ENCODE data around the gene TTC22.

TTC22 gene

DNA sequence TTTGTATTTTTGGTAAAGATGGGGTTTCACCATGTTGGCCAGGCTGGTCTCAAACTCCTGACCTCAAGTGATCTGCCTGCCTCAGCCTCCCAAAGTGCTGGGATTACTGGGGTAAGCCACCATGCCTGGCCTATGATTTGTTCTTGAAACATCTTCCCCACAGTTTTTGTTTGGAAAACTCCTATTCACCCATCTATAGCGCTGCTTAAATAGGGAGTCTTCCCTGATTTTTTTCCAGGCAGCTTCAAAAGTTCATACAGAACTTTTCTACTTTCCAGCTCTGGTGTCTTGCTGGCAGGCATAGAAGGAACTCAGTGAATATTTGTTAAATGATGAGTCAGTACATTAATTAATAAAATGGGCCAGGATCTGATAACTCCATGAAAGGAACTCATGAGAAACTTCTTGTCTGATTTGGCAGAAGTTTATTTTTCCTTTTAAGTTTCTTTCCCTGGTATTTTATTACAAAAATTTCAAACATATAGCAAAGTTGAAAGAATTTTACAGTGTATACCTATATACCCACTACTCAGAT lies 33.0 kb upstream of the TTC22 start:
- no peak for DNase-seq

DNA sequence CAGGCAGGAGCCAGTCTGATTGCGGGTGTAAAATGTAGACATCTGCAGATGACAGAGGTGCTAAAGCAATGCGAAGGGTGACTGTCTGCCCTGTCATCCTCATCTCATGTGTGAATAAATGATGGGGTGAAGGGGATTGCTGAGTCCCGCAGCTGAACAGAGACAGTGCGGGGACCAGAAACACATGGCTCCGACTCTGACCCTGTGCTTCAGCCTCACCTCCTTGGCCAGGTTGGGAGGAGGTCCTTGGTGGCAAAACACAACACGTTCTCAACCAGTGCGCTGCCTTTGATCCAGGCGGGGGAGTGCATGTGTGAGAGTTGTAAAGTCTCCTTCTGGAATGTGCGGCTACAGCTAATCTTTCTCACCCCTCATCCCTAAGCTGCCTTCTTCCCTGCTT lies 32.0 kb upstream of the TTC22 start:
- no peak for DNase-seq

DNA sequence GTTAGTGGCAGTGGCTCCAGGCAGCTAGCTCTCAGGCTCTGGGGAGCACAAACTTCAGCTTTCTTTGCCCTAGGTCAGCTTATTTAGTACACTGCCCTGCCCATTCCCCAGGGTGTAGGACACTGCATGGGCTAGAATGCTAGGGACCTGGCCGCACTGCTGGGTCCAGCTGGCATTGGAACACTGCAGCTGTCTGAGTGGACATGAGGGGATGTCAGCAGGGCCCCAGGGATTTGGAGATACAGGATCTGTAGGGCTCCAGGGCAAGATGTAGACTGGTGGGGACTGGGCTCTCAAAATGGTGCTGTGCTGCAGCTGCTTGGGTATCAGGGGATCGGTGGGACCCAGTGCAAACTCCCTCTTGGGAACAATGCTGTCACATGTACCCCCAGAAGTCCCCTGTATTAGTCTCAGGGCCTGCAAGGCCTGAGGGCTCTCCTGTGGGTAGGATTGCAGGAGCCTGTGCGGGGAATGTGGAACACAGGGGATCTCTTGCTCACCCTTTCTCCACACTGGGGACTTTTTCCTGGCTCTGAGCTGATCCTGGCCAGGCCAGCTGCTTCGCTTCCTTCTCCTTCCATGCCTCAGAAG lies 25.2 kb upstream of the TTC22 start:
- DNase-seq: no peak

DNA sequence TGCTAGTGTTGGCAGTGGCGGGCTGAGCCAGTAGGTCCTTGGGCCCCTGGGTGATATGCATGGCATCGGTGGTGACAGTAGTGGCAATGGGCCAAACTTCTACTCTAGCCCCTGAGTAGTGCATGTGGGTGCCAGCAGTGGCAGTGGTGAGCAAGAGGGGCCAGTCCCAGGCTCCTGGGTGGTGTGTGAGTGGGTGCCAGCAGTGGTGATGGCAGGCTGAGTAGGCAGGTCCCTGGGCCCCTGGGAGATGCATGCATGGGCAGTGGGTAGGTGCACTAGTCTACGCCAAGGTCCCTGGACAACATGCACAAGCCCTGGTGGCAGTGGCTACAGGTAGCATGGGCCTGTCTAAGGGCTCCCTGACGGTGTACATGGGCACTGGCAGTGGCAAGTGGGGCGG lies 24.6 kb upstream of the TTC22 start:
- DNase-seq: no peak

DNA sequence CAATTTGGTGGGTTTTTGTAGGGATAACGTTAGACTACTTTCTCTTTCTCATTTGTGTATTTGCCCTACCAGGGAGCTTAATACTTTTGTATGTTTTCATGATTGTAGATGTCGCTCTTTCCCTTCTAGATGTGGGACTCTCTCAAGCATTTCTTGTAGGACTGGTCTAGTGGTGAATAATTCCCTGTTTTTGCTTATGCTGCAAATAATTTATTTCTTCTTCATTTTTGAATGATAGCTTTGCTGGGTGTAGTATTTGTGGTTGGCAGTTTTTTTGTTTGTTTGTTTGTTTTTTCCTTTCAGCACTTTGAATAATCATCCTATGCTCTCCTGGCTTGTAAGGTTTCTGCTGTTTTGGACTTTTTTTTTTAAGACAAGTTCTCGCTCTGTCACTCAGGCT lies 22.5 kb upstream of the TTC22 start:
- no peak for DNase-seq

DNA sequence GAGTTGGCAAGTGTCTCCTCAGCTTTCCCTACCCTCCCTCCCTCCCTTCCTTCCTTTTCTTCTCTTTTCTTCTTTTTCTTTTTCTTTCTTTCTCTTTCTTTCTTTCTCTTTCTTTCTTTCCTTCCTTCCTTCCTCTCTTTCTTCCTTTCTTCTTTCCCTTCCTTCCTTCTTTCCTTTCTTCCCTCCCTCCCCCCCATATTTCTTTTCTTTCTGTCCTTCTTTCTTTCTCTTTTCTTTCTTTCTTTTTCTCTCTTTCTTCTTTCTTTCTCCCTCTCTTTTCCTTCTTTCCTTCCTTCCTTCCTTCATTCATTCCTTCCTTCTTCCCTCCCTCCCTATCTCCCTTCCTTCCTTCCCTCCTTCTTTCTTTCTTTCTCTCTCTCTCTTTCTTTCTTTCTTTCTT lies 18.6 kb upstream of the TTC22 start:
- DNase-seq: no peak

DNA sequence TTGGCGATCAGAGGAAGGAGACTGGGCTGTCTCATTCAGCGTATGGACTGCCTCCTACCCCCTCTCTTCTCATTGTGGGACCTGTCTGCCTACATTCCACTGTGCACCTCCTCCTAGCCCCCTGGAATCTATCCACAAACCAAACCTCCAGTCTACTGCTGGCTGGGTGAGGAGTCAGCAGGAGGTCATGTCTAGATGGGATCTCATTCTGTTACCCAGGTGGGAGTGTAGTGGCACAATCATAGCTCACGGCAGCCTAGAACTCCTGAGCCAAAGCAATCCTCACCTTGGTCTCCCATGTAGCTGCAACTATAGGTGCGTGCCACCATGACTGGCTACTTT lies 18.0 kb upstream of the TTC22 start:
- DNase-seq: no peak

DNA sequence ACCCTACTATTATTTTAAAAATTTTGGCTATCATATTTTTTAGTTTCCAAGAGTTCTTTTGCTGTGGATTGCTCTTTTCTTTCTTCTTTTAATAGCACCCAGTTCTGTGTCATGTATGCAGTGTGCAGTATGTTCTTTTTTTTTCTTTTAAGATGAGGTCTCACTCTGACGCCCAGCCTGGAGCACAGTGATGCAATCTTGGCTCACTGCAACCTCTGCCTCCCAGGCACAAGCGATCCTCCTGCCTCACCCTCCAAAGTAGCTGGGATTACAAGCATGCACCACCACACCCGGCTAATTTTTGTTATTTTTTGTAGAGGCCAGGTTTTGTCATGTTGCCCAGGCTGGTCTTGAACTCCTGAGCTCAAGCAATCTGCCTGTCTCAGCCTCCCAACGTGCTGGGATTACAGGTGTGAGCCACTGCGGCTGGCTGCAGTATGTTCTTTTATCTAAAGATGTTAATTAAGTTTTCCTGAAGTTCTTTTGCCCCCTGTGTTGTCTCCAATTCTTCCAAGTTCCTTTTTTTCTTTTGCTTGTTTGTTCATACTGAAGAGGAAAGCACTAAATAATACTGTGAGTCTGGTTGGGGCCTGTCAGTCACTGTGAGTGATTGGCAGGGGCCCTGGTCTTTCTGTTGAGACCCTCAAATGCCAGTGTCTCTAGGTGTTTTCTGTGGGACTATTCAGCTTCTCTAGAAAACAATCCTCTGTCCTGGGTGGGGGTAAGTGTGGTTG lies 17.5 kb upstream of the TTC22 start:
- DNase-seq: no peak

DNA sequence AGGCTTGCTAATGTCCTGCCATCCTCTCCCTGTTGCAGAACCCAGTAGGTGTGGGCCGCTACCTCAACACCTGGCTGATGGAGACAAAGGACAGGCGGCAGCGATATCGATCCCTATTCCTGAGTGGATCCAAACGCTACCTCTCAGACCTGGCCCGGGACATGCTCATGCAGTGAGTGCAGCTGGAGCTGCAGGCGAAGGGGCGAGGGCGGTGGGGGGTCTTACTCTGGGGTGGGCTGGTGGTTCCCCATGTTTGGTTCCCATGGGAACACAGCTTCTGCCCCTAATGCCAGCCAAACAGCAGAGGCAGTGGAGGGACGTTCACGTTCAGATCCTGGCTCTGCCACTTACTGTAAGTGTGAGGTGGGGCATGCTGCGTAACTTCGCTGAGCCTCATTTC lies 15.8 kb upstream of the TTC22 start:
- no peak for DNase-seq

DNA sequence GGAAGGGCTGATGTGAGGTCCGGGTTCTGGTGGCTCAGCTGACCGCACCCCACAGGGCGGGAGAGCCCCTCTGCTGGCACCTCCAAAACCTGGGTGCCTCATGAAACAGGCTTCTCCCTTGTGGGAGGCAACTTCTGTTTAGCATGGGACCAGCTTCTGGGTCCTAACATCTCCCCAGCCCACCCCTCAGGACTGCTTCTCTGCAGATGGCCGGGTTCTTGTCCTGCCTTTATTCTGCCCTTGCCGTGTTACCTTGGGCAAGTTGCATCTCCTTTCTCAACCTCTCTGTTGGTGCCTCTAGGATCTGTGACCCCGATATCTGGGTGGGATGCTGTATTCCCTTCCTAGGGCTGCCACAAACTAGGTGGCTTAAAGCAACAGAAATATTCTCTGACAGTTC lies 15.0 kb upstream of the TTC22 start:
- no peak for DNase-seq

DNA sequence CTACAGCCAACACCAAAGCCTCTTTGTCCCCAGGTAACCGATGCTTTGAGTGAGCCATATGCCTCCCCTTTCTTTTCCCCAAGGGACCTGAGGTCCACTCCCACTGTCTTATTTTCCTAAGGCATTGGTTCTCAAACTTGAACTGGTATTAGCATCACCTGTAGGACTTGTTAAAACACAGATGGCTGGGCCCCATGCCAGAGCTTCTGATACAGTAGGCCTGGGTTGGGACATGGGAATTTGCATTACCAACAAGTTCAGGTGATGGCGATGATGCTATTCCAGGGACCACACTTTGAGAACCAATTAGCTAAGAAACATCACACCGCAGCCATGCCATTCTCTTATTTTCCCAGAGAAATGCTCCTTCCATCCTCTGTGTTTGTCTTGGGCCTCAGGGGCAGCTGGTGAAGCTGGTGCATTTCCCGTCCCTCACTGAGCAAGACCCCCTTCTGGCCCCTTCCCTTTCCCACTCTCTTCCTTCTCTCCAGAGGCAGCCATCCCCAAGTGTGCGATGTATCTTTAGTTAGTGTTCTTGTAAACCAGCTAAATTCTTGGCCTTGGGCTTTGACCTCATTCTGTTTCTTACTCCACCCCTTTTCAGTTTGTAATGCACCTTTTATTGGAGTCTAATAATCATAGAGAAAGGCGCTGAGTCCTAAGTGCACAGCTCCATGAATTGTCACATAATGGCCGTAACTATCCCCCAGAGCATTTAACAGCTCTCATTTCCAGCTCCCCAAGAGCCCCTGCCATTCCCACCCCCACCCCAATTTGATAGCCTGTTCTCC lies 14.2 kb upstream of the TTC22 start:
- DNase-seq: no peak

DNA sequence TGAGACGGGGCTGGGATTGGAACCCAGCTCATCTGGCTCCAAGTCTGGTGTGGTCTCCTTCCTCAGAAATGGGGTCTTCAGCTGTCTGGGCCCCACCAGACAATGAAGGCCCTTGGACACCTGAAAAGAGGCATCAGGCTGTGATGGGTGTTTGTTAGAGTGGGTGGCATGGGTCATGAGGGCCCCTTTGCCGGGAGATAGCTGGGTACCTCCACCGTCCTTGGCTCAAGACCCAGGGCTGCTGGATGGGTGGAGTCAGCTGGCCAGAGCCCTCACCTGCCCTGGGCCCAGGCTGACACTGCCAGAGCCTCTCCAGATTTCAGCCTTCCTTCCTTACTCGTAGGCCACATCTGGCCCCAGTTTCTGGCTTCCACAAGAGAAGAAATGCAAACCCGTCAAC lies 13.4 kb upstream of the TTC22 start:
- no peak for DNase-seq

DNA sequence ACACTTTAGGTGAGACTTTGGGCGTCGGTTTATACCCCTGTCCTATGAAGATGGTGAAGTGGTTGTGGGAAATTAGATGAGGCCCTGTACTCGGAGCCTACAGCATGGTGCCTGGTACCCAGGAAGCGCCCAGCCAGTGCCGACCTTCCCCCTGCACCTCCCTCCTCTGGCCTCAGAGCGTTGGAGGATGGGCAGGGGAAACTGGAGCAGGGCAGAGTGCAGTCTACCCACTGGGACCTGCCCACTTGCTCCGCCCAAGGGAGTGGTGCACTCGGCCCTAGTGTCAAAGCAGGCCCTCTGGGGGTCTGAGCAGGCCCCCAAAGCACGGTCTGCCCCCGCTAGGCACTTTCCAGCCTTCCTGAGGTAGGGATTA lies 13.0 kb upstream of the TTC22 start:
- DNase-seq: no peak

DNA sequence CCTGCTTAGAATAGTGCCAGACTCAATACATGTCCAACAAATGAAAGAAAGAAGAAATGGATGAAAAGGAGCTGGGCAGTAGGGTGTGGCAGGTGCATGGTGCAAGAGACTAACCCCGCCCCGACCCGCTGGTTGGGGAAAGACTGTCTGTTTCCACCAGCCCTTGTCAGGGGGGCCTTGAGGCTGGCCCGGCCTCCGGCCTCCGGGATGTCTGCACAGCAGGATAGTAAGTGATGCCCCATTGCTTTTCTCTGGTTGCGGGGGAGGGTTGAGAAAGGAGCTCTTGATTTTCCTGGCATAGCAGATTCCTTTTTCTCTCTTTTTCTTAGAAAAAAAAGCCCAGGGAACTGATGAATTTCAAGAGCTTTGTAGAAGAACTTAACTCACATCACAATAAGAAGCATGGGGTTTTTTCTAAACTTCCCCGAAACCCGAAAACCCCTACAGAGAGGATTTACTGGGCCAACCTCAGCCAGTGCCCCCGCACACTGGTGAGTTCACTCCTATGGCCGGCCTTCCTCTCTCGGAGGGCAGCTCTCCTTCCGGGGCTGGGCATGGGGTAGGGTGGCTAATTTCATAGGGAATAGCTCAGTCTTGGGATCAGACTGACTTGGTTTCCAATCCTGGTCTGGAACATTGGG lies 12.5 kb upstream of the TTC22 start:
- no peak for DNase-seq

DNA sequence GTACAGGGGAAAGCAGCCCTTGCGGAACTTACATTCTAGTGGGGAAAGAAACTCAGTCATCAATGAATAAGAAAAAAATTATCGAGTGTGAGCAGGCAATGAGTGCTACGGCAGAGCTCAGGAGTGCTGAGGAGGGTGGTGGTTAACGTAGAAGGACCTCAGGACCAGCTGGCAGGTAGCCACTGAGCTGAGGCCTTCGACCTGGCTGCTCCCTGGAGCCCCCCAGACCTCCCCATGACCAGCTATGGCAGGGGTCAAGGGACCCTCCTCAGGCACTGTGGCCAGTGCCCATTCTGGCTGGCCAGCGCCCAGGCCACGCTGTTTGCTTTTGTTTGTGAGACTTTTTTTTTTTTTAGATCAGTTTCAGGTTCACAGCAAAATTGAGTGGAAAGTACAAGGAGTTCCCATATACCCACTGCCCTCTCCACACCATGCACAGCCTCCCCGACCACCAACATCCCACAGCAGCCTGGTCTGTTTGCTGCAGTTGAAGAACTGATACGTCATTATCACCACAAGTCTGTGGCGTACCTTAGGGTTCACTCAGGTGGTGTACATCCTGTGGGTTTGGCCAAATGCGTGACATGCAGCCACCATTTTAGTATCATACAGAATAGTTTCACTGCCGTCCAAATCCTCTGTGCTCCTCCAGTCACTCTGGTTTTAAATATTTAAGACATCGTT lies 11.8 kb upstream of the TTC22 start:
- DNase-seq: no peak

DNA sequence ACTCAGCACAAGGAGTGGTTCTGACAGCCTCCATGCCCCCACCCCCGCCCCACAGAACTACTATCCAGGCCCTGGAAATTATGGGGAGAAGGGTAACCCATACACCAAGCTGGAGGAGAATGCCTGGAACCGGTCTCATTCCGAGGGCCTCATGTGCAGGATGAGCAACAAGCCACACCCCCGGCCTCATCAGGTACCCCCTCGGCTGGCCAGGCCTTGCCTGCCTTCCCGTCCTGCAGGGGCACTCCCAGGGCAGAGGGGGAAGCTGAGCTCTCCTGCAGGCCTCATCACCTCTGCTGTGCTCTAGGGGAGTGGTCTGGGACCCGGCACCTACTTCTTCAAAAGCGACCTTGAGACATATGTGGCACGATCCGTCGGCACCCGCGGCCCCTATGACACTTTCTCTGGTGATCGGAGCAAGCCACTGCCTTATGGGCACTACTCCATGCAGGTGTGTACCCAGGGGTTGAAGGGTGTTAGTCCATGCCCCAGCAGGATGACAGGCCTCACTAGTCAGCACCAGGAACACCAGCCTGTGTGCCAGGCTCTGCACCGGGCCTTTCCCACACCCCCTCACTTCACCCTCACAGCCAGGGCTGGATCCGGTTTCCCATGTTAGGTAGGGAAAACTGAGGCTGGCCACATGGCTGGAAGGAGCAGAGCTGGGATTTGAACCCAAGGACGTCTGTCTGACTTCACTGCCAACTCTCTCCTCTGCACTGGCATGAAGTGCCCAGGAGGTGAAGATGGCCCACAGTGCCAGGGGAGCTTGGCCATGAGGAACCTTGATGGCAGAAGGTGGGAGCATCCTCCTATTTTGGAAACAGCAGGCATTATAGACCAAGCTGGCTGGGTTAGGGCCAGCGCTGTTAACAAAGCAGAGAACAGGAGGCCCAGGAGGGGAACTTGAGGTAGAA lies 10.9 kb upstream of the TTC22 start:
- no peak for DNase-seq

DNA sequence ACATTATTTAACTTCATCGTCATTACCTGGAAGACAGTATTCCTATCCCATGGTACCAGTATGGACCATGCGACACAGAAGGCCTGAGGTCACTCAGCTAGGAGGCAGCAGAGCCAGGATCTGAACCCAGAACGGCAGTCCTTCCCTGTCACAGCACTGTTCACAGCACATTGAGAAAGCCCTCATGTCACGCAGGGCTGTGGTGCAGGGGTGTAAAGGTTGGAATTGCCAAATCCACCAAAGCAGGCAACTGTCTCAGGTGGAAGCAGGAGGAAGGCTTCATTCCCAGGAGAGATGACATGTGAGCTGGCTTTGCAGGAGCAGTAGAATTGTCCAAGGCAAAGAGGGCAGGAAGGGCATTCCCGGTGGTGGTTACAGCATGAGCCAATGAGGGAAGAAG lies 9.9 kb upstream of the TTC22 start:
- DNase-seq: no peak

DNA sequence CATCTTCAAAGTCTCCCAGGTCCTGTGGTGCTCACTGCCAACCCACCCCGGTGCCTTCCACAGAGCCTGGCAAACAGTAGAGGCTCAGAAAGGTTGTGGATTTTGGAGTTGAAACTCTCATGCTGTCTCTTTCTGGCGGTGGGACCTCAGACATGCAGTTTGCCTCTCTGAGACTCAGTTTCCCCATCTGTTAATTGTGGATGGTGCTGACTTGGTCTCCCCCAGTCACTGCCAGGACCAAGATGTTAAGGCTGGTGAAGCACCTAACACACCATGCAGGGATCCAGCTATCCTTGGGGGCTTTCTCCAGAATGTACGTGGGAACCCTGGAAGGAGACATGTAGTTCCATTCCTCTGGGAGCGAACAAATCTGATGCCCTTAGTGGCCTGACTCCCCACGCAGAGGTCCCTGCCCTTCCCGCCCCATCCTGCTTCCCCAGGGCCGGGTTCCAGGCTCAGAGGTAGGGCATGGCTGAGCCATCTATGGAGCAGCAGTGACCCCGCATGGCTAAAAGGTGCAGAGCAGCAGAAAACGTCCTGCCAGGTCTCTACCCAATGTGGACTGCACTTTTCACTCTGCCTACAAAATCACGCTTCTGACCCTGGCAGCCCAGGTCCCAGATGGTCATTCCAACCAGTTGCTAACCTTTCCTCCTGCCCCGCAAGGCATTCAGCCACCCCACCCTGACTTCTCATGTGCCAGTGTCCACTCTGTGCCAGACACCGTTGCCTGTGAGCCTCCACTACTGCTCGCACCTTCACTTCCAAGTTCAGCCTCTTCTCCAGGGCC lies 9.2 kb upstream of the TTC22 start:
- DNase-seq: peak in 42 of 56 donors; percentile 3 to 69 (median 28)

DNA sequence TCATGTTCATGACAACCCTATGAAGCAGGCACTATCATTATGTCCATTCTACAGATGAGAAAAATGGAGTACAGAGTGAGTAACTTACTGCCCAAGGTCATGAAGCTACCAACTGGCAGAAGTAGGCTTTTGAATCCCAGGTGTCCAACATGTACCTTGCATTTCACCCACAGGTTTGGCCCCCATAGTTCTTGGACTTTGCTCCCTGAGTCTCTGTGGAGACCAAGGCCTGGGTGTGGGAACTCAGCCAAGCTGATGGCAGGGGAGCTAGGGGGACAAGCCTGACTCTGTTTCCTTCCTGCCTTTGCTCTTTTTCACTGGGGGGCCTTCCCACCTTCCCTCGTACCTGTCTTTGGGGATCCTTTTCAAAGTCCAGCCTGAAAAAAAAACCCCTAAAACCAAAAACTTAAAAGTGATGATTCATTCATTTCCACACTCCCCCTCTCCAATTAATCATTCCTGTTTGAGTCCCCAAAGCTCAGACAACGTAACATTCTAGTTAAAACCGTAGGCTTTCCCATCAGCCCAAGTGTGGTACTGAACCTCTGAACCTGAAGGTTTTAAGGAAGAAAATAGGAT lies 8.5 kb upstream of the TTC22 start:
- no peak for DNase-seq

Measured in amygdala (tissue), 56 donors.